HepG2 (cell line): ENCODE data around the gene ARHGAP29. TPM values are rescaled to one million over a fixed set of nuclear protein-coding genes. Genes with fewer than 3 reads are reported as not detected.

Experiments used
- ATAC-seq: fragments of 200-7000 bp; cut with Tn5 transposase; 3 replicates; pipeline ENCODE4 v1.9.1; 2020; ENCODE audit warnings: mild to moderate bottlenecking, moderate library complexity
- BruUV-seq: library from RNA; stranded (reverse); fragments of 400-500 nt; replicated peaks from 2 replicates; lab custom pipeline; 2021; lab: Mats Ljungman, UMichigan
- CTCF ChIA-PET: fragments of 300-600 bp; formaldehyde crosslinking; extraction: SDS; loops from one replicate; lab custom pipeline; 2021; ENCODE audit warnings: low total read pairs, inconsistent platforms, low intra/inter-chr PET ratio; lab: Yijun Ruan, JAX
- POLR2A ChIA-PET: fragments of 350-600 bp; sonication (Branson Sonifier 250); formaldehyde crosslinking; loops from one replicate; lab custom pipeline; 2020; ENCODE audit warnings: antibody characterized with exemption, inconsistent platforms; lab: Yijun Ruan, JAX
- DNase-seq: peaks from one replicate; pipeline ENCODE4 v3.0.0-alpha.2; 2015; ENCODE audit warnings: low spot score
- FAIRE-seq: peaks from 3 replicates; lab custom pipeline; 2011; peaks lifted over from hg19 to GRCh38; lab: Jason Lieb, UNC
- H2AFZ ChIP-seq: one replicate; pipeline ENCODE4 v1.6.1; 2011; ENCODE audit warnings: low read length, inconsistent platforms
- H3K27ac ChIP-seq: fragments of 300-600 bp; 3 replicates; pipeline ENCODE4 v1.8.0; 2011; ENCODE audit warnings: mixed run types, mild to moderate bottlenecking, mixed read lengths, low read length, inconsistent platforms; ENCODE audit not compliant: insufficient read depth; ENCODE audit errors: extremely low read length
- H3K27me3 ChIP-seq, 2 experiments: fragments of 200-600 bp in 1 of 2; 2 replicates in 1 of 2; 3 replicates in 1 of 2; pipeline versions ENCODE4 v1.6.0 to v1.8.0; 2011; ENCODE audit warnings: low read length in 2 of 2, mild to moderate bottlenecking in 2 of 2, moderate library complexity in 2 of 2, inconsistent platforms in 1 of 2; ENCODE audit not compliant: insufficient read depth in 2 of 2, control insufficient read depth in 1 of 2
- H3K36me3 ChIP-seq, 2 experiments: fragments of 200-600 bp in 1 of 2; replicated peaks in 1 of 2; 2 replicates in 1 of 2; 3 replicates in 1 of 2; pipeline versions ENCODE4 v1.5.1 to v1.8.0; 2011; ENCODE audit warnings: low read length in 2 of 2, inconsistent platforms in 1 of 2; ENCODE audit not compliant: insufficient read depth in 2 of 2, control insufficient read depth in 1 of 2
- H3K4me1 ChIP-seq: 2 replicates; pipeline ENCODE4 v1.5.1; 2012; ENCODE audit warnings: low read length, inconsistent platforms; ENCODE audit not compliant: insufficient read depth
- H3K4me2 ChIP-seq: 2 replicates; pipeline ENCODE4 v1.6.0; 2011; ENCODE audit warnings: low read depth, low read length, inconsistent platforms
- H3K4me3 ChIP-seq, 3 experiments: fragments of 200-600 bp in 1 of 3; sonication (generic), shearing (Covaris generic) in 1 of 3; replicated peaks in 1 of 3; 2 replicates each; pipeline ENCODE4 v1.5.1; 2011 to 2016; ENCODE audit warnings: low read length in 3 of 3, inconsistent platforms in 2 of 3, low read depth in 2 of 3, mild to moderate bottlenecking in 2 of 3, control low read depth in 1 of 3, mixed read lengths in 1 of 3; ENCODE audit not compliant: insufficient read depth in 1 of 3
- H3K79me2 ChIP-seq: one replicate; pipeline ENCODE4 v1.6.1; 2011; ENCODE audit warnings: low read length, inconsistent platforms; ENCODE audit not compliant: insufficient read depth
- H3K9ac ChIP-seq: 2 replicates; pipeline ENCODE4 v1.6.0; 2011; ENCODE audit warnings: mild to moderate bottlenecking, low read depth, low read length, inconsistent platforms; ENCODE audit not compliant: insufficient read depth
- H3K9me3 ChIP-seq: 2 replicates; pipeline ENCODE4 v1.5.1; 2012; ENCODE audit warnings: mild to moderate bottlenecking, low read length
- H4K20me1 ChIP-seq: 2 replicates; pipeline ENCODE4 v1.6.0; 2011; ENCODE audit warnings: inconsistent platforms, mild to moderate bottlenecking, low read length, moderate library complexity; ENCODE audit not compliant: insufficient read depth
- CAMTA2 ChIP-seq: sonication (generic); formaldehyde crosslinking; IDR thresholded peaks from 2 replicates; pipeline ENCODE4 v1.4.0; 2020; ENCODE audit warnings: mild to moderate bottlenecking, missing genetic modification reagents, borderline replicate concordance
- GZF1 ChIP-seq: sonication (generic); formaldehyde crosslinking; IDR thresholded peaks from 2 replicates; pipeline ENCODE4 v1.5.1; 2020; ENCODE audit warnings: mild to moderate bottlenecking, missing genetic modification reagents
- KDM6A ChIP-seq: IDR thresholded peaks from 2 replicates; pipeline ENCODE4 v1.6.1; 2016; ENCODE audit warnings: low read depth
- MIER2 ChIP-seq: IDR thresholded peaks from 2 replicates; pipeline ENCODE4 v1.6.1; 2016; ENCODE audit warnings: missing biosample characterization, missing genetic modification reagents
- NFIB ChIP-seq: sonication (generic); formaldehyde crosslinking; IDR thresholded peaks from 2 replicates; pipeline ENCODE4 v1.9.0; 2021; ENCODE audit warnings: missing genetic modification reagents, mild to moderate bottlenecking, borderline replicate concordance
- NR1H2 ChIP-seq: sonication (generic); formaldehyde crosslinking; IDR thresholded peaks from 2 replicates; pipeline ENCODE4 v1.8.1; 2022; ENCODE audit warnings: low read depth, missing genetic modification reagents, borderline replicate concordance
- SNAPC2 ChIP-seq: sonication (generic); formaldehyde crosslinking; IDR thresholded peaks from 2 replicates; pipeline ENCODE4 v1.8.1; 2022; ENCODE audit warnings: mild to moderate bottlenecking, missing genetic modification reagents
- SRSF4 ChIP-seq: fragments of 200-400 bp; formaldehyde crosslinking; IDR thresholded peaks from one replicate; pipeline ENCODE4 v1.6.1; 2018; ENCODE audit warnings: mild to moderate bottlenecking, low read depth, low read length, moderate library complexity; ENCODE audit not compliant: poor library complexity, severe bottlenecking
- TBL1XR1 ChIP-seq: fragments of 150-350 bp; IDR thresholded peaks from 2 replicates; pipeline ENCODE4 v1.6.1; 2014; ENCODE audit warnings: borderline replicate concordance, low read length; ENCODE audit not compliant: partially characterized antibody
- XBP1 ChIP-seq: sonication (generic); formaldehyde crosslinking; IDR thresholded peaks from 2 replicates; pipeline ENCODE4 v1.5.0; 2020; ENCODE audit warnings: missing genetic modification reagents
- ZNF317 ChIP-seq: sonication (generic); formaldehyde crosslinking; IDR thresholded peaks from 2 replicates; pipeline ENCODE4 v1.5.0; 2020; ENCODE audit warnings: mild to moderate bottlenecking, missing genetic modification reagents
- ZNF782 ChIP-seq: sonication (generic); formaldehyde crosslinking; IDR thresholded peaks from 2 replicates; pipeline ENCODE4 v1.4.0; 2020; ENCODE audit warnings: missing genetic modification reagents, mild to moderate bottlenecking, borderline replicate concordance
- WGBS: methylation state at CpG from one replicate; pipeline ENCODE4 v1.1.6; 2017; ENCODE audit warnings: low lambda C conversion rate; 5-methylcytosine and 5-hydroxymethylcytosine counted together
- in situ Hi-C: cut with HindIII; loops from 2 replicates; pipeline ENCODE4 v1.10.0; 2017; ENCODE audit warnings: low pct_unique_long_range_greater_than_20kb; ENCODE audit not compliant: extremely low pct_ligation_motif_present
- intact Hi-C: fragments of 100-400 bp; cut with micrococcal nuclease; formaldehyde crosslinking; loops from one replicate; pipeline ENCODE4 v1.10.0; 2022; ENCODE audit not compliant: unreplicated experiment
- polyA plus RNA-seq, 8 experiments: library from polyadenylated mRNA; depleted of rRNA in 3 of 8; stranded (reverse) in 7 of 8; unstranded in 1 of 8; fragments of >200 nt; fragmentation: Illumina TruSeq in 4 of 8; extraction: Trizol in 4 of 8; gene quantifications; 2 replicates each; pipeline versions ENCODE4 v1.2.1 to v1.2.3, GENCODE V29; 2011 to 2016; ENCODE audit warnings: low read depth in 4 of 8, missing spikeins in 1 of 8, mixed read lengths in 1 of 8; ENCODE audit not compliant: insufficient read depth in 1 of 8
- total RNA-seq, 5 experiments: library from RNA; depleted of rRNA; stranded (reverse); fragments of >200 nt; fragmentation: Illumina TruSeq; extraction: Trizol; gene quantifications; 2 replicates each; pipeline ENCODE4 v1.2.3, GENCODE V29; 2016; ENCODE audit warnings: low read depth in 1 of 5
- TF ChIP-seq, protein P1 (sequence below): sonication (generic); formaldehyde crosslinking; IDR thresholded peaks from 2 replicates; pipeline ENCODE4 v1.4.0; 2020; ENCODE audit warnings: missing genetic modification reagents
- TF ChIP-seq, protein P2 (sequence below), 2 experiments: sonication (generic) in 1 of 2; formaldehyde crosslinking in 1 of 2; IDR thresholded peaks; 2 replicates each; pipeline versions ENCODE4 v1.4.0 to v1.6.1; 2016 to 2020; ENCODE audit warnings: borderline replicate concordance in 1 of 2, low read depth in 1 of 2, mild to moderate bottlenecking in 1 of 2, missing genetic modification reagents in 1 of 2

Gene ARHGAP29
- total and polyA plus RNA-seq, 2 of the 13 experiments (the other 11 are each of a cell fraction or from before 2014, with no cell fraction given), result 12.8 to 18.3 TPM

DNA sequence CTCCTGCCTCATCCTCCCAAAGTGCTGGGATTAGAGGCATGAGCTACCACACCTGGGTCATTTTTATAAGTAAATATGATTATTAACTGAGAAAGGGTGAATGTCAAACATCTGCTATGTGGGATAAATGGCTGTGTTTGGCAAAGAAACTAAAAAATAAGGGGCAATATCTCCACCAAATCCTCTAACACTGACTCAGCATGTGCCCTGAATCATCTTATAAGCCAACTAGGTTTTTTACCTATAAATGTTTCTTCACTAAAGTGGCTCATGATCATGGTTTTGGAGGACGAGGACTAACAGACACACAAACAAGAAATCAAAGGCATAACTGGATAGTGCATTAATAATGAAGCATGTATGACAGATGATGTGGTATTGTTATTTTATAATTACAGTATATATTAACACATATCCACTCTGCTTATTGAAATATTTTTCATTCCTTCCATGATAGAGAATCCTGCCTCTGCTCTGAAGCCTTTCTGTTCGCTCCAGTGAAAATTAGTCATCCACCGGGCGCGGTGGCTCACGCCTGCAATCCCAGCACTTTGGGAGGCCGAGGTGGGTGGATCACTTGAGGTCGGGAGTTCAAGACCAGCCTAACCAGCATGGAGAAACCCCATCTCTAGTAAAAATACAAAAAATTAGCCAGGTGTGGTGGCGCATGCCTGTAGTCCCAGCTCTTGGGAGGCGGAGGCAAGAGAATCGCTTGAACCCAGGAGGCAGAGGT lies 11.7 kb upstream of the ARHGAP29 start:
- in situ Hi-C loops, result loop anchor here (5.0 kb wide), 1 partner anchor 73 kb away; no protein-coding TSS in a partner anchor
- peaks cover 44% of the 10 kb centered on the region for H3K4me1 ChIP-seq
- TF ChIP-seq, protein P1, sequence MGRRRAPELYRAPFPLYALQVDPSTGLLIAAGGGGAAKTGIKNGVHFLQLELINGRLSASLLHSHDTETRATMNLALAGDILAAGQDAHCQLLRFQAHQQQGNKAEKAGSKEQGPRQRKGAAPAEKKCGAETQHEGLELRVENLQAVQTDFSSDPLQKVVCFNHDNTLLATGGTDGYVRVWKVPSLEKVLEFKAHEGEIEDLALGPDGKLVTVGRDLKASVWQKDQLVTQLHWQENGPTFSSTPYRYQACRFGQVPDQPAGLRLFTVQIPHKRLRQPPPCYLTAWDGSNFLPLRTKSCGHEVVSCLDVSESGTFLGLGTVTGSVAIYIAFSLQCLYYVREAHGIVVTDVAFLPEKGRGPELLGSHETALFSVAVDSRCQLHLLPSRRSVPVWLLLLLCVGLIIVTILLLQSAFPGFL, result no peak
- no peak for TF ChIP-seq KDM6A (CRISPR knock-in tag)
- TF ChIP-seq, protein P2, sequence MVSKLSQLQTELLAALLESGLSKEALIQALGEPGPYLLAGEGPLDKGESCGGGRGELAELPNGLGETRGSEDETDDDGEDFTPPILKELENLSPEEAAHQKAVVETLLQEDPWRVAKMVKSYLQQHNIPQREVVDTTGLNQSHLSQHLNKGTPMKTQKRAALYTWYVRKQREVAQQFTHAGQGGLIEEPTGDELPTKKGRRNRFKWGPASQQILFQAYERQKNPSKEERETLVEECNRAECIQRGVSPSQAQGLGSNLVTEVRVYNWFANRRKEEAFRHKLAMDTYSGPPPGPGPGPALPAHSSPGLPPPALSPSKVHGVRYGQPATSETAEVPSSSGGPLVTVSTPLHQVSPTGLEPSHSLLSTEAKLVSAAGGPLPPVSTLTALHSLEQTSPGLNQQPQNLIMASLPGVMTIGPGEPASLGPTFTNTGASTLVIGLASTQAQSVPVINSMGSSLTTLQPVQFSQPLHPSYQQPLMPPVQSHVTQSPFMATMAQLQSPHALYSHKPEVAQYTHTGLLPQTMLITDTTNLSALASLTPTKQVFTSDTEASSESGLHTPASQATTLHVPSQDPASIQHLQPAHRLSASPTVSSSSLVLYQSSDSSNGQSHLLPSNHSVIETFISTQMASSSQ (IDR thresholded peaks at IDR 0.05; ENCODE audit: low read depth), result no peak
- TF ChIP-seq, protein P2 (CRISPR knock-in tag; IDR thresholded peaks at IDR 0.05; ENCODE audit: borderline replicate concordance), result no peak
- no peak for TF ChIP-seq ZNF782
- TF ChIP-seq ZNF317 (CRISPR knock-in tag), result no peak
- no peak for TF ChIP-seq GZF1 (CRISPR knock-in tag)
- TF ChIP-seq TBL1XR1, result no peak
- TF ChIP-seq SNAPC2, result no peak
- TF ChIP-seq MIER2 (CRISPR knock-in tag), result no peak
- TF ChIP-seq NFIB (CRISPR knock-in tag), result no peak
- TF ChIP-seq SRSF4, result no peak
- TF ChIP-seq NR1H2 (CRISPR knock-in tag), result no peak
- no peak for TF ChIP-seq XBP1 (CRISPR knock-in tag)
- TF ChIP-seq CAMTA2 (CRISPR knock-in tag), result no peak
- H2AFZ ChIP-seq, result no peak overlapping the region
- H3K36me3 ChIP-seq, result no peaks in the 10 kb centered on the region
- H4K20me1 ChIP-seq, result no peaks in the 10 kb centered on the region
- no peaks in the 10 kb centered on the region for H3K79me2 ChIP-seq
- CTCF ChIA-PET, result no interaction called here
- no TSS peak for BruUV-seq
- ATAC-seq (no peak), DNase-seq (no peak), FAIRE-seq (no peak)
- no peak overlapping the region for H3K4me3 ChIP-seq
- H3K27ac ChIP-seq, result no peak overlapping the region
- intact Hi-C loops, result loop anchor here (1.0 to 5.0 kb wide), 2 partner anchors 68 to 84 kb away; no protein-coding TSS in a partner anchor
- no peak overlapping the region for H3K9ac ChIP-seq
- H3K9me3 ChIP-seq, result no peaks in the 10 kb centered on the region; the same call in 1 of the 2 replicates
- H3K4me2 ChIP-seq, result no peak overlapping the region
- 81% methylated on average over 11 of the region's 11 CpGs for WGBS
- POLR2A ChIA-PET, result interaction anchor here (1.7 to 2.4 kb wide), 2 partner anchors 10 to 180 kb away, joined by 7 to 10 read pairs; no protein-coding TSS in a partner anchor
- peaks cover 0 to 1% of the 10 kb centered on the region in 2 experiments; a peak in 3 of 5 replicates for H3K27me3 ChIP-seq
